GM12872 (cell line): Measurements from ENCODE around the gene TRHDE.

Experiments used
- CTCF ChIP-seq: IDR thresholded peaks from 3 replicates; pipeline ENCODE4 v1.5.1; 2011; ENCODE audit warnings: low read depth, mild to moderate bottlenecking, low read length, moderate library complexity; ENCODE audit not compliant: insufficient read depth

The TRHDE gene

GRCh38 chr12:72658615-72659014, 386.4 kb downstream of the TRHDE start:
- no peak for TF ChIP-seq CTCF

- TF ChIP-seq CTCF: no peak
Observed at GRCh38 chr12:72673853-72674252, 401.7 kb downstream of the TRHDE start.

GRCh38 chr12:72676556-72676955, 404.4 kb downstream of the TRHDE start:
- no peak for TF ChIP-seq CTCF

- no peak for TF ChIP-seq CTCF
Observed at GRCh38 chr12:72677139-72677538, 405.0 kb downstream of the TRHDE start.

- TF ChIP-seq CTCF: no peak
Observed at GRCh38 chr12:72677846-72678245, 405.7 kb downstream of the TRHDE start.

- TF ChIP-seq CTCF: no peak
Observed at GRCh38 chr12:72679147-72679757, 407.1 kb downstream of the TRHDE start.

- no peak for TF ChIP-seq CTCF
Observed at GRCh38 chr12:72681028-72681427, 408.9 kb downstream of the TRHDE start.
